ENCODE measurements around the gene TAB3. TPM values are rescaled to one million over a fixed set of nuclear protein-coding genes. Genes with fewer than 3 reads are reported as not detected.

Gene TAB3, protein sequence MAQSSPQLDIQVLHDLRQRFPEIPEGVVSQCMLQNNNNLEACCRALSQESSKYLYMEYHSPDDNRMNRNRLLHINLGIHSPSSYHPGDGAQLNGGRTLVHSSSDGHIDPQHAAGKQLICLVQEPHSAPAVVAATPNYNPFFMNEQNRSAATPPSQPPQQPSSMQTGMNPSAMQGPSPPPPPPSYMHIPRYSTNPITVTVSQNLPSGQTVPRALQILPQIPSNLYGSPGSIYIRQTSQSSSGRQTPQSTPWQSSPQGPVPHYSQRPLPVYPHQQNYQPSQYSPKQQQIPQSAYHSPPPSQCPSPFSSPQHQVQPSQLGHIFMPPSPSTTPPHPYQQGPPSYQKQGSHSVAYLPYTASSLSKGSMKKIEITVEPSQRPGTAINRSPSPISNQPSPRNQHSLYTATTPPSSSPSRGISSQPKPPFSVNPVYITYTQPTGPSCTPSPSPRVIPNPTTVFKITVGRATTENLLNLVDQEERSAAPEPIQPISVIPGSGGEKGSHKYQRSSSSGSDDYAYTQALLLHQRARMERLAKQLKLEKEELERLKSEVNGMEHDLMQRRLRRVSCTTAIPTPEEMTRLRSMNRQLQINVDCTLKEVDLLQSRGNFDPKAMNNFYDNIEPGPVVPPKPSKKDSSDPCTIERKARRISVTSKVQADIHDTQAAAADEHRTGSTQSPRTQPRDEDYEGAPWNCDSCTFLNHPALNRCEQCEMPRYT
- 5.2 and 9.9 TPM in 2 replicates for total RNA-seq

DNA sequence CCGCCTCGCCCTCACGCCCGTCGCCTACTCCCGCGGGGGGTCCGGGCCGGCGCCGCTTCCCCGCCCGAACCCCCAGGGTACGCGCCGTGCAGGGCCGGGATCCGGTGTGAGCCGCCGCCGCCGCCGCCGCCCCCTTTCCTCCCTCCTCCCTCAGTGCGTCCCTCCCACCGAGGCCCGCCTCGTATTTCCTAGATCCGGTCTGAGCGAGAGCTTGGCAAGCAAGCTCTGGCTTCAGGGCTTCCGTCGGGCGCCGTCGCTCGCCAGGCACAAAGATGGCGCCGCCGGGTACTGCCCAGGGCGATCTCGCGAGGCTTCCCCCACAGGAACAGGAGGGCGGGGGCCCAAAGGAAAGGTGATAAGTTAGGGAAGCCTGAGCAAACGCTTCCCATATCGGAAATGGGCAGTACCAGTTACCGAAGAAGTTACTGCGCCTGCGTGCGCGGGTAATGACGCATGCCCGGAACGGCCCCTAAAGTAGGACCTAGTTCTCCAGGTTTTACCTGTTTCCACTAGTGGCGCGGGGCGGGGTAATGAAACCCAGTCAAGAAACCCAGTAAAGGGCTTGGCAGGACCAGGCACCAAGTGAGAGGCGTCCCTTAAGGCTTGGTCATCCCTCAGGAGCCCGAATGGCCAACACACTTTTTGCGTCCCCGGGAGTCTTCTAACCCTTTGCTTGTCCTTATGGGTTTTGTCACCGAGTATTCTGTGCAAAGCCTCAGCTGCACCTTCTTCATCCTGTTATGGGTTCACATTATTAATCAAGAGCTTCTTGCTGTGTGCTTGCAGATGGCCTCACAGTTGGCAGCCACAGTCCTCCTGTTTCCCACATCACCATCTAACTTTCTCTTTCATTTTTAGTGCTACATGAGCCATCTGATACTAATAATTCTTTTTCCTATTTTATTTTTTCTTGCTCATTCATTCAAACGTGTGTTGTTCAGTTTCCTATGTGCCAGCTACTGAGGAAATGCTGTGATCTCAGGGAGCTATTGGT is at the start of gene TAB3:
Gene TAB3, minus strand, starts transcription at position 108 of the 994 bp plus-strand sequence. CDS start 29,666 bp downstream, outside the sequence.

Other genes starting within 250 kb of the TAB3 start
- gene GK, start 235.8 kb downstream of the TAB3 start, total RNA-seq = 10.7 and 15.5 TPM in 2 replicates
- gene FTHL17, start 182.8 kb upstream of the TAB3 start, total RNA-seq = not detected in 2 replicates

All from regular cardiac myocyte (primary cell).